NCI-H524 (cell line): ENCODE data around the gene CNPY3.

Source experiments
- DNase-seq, 2 experiments: peaks; one replicate each; lab custom pipeline; 2025; lab: John Stamatoyannopoulos, UW

Gene CNPY3

GRCh38 chr6:42981836-42982235 lies 52.6 kb downstream of the CNPY3 start:
- DNase-seq: no peak

GRCh38 chr6:42984001-42984923 lies 55.0 kb downstream of the CNPY3 start, which contains the start of gene PPP2R5D:
Gene PPP2R5D (plus strand): TSS chr6:42984570. CDS start chr6:42984678, 108 bp downstream.
- DNase-seq: peak; percentile 99

- peak in 1 of 2 experiments; percentile 22 for DNase-seq
These were observed 55.7 kb downstream of the CNPY3 start for GRCh38 chr6:42984924-42985475.

- DNase-seq: no peak
These were observed 58.5 kb downstream of the CNPY3 start for GRCh38 chr6:42987533-42988451.

- DNase-seq: no peak
These were observed 59.3 kb downstream of the CNPY3 start for GRCh38 chr6:42988486-42989020.
